ENCODE results near the gene PIGN.

PIGN gene

DNA sequence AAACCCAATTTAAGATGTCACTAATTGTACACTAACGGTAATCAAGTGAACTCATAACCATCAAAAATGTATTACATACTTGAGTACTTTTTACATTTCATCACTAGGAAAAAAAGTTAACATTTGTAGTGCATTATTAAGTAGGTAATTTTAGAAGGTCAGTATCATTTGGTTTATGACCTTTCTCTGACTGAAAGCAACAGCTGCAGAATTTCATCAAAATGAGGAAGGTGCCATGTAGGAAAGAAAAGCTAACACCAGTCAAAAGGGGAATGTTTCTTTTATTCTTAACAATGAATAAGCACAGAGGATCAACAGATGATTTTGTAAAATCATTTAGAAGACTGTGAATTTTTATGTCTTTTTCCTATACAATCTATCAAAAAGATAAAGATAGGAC is 79.0 kb downstream of the PIGN start:
- TF ChIP-seq POLR2AphosphoS5 (IDR thresholded peaks at IDR 0.05; ENCODE audit: low read depth, low read length) (no peak), SIN3A (IDR thresholded peaks at IDR 0.05; ENCODE audit: borderline replicate concordance, insufficient read depth, low read length) (no peak)

DNA sequence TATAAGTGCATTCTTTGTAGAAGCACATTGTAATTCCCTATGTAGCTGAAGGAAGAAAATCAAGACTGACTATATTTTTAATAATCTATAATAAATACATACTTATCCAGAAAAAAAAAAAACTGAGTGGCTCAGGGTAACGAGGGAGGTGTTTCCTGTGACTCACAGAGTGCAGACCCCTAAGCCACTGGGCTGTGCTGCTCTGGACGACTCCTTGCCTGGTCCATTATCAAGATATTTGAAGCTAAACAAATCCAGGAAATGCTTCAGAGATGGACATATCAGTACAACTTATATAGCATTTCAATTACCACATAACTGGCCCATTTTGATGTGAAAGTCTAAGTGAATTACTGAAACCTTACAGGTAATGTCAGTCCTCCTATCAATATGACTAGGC is 80.6 kb downstream of the PIGN start:
- no peak for TF ChIP-seq FOXP2 (optimal IDR thresholded peaks at IDR 0.05; ENCODE audit: borderline replicate concordance, extremely low read depth, extremely low read length, insufficient read depth)
- TF ChIP-seq, protein P1, sequence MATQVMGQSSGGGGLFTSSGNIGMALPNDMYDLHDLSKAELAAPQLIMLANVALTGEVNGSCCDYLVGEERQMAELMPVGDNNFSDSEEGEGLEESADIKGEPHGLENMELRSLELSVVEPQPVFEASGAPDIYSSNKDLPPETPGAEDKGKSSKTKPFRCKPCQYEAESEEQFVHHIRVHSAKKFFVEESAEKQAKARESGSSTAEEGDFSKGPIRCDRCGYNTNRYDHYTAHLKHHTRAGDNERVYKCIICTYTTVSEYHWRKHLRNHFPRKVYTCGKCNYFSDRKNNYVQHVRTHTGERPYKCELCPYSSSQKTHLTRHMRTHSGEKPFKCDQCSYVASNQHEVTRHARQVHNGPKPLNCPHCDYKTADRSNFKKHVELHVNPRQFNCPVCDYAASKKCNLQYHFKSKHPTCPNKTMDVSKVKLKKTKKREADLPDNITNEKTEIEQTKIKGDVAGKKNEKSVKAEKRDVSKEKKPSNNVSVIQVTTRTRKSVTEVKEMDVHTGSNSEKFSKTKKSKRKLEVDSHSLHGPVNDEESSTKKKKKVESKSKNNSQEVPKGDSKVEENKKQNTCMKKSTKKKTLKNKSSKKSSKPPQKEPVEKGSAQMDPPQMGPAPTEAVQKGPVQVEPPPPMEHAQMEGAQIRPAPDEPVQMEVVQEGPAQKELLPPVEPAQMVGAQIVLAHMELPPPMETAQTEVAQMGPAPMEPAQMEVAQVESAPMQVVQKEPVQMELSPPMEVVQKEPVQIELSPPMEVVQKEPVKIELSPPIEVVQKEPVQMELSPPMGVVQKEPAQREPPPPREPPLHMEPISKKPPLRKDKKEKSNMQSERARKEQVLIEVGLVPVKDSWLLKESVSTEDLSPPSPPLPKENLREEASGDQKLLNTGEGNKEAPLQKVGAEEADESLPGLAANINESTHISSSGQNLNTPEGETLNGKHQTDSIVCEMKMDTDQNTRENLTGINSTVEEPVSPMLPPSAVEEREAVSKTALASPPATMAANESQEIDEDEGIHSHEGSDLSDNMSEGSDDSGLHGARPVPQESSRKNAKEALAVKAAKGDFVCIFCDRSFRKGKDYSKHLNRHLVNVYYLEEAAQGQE (IDR thresholded peaks at IDR 0.05; ENCODE audit: insufficient read depth in 1 of 2, low read depth in 2 of 2, low read length in 2 of 2) = no peak
- TF ChIP-seq SIN3A (IDR thresholded peaks at IDR 0.05; ENCODE audit: borderline replicate concordance, insufficient read depth, low read length) = no peak
- no peak for TF ChIP-seq POLR2AphosphoS5 (IDR thresholded peaks at IDR 0.05; ENCODE audit: low read depth, low read length)
- no peak for TF ChIP-seq TAF1 (IDR thresholded peaks at IDR 0.05; ENCODE audit: borderline replicate concordance, insufficient read depth, low read length)

DNA sequence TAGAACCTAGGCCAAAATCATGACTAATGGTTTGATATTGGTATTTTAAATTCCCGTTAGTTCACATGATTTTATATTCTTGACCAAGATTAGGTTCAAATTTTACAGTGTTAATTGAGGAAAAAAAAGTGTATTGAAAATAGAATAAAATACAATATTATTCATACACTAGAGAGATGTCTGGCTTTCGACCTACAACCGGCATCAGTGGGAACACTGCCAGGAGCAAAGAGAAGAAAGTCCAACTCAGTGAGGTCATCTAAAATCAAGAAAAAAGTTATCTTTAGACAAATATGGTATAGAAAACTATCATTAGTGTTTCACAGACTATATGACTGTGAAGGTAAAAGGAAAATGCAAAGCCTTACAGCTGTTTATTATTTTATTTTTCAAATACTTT is 81.5 kb downstream of the PIGN start:
- no peak for TF ChIP-seq POLR2AphosphoS5 (IDR thresholded peaks at IDR 0.05; ENCODE audit: low read depth, low read length)
- no peak for TF ChIP-seq TAF1 (IDR thresholded peaks at IDR 0.05; ENCODE audit: borderline replicate concordance, insufficient read depth, low read length)
- TF ChIP-seq, protein P1 (IDR thresholded peaks at IDR 0.05; ENCODE audit: insufficient read depth in 1 of 2, low read depth in 2 of 2, low read length in 2 of 2) = no peak
- TF ChIP-seq SIN3A (IDR thresholded peaks at IDR 0.05; ENCODE audit: borderline replicate concordance, insufficient read depth, low read length) = no peak
- TF ChIP-seq FOXP2 (optimal IDR thresholded peaks at IDR 0.05; ENCODE audit: borderline replicate concordance, extremely low read depth, extremely low read length, insufficient read depth) = no peak

DNA sequence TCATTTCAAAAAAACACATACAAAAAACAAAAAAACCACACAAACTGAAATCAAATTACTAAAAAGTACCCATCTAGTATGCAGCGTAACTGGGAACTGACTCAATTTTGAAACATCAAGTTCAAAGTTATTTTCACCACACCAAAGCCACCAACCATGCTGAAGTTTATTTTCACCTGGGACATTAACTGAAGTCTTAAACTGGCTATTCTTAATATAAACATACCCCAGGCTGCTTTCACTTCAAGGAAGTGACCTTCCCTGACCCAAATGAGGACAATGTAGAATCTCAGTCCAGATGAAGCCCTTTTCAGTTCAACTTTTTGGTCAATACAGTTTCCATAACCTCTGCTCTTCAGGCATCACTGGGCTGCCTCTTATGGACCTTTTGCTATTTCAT is 84.6 kb downstream of the PIGN start:
- no peak for TF ChIP-seq FOXP2 (optimal IDR thresholded peaks at IDR 0.05; ENCODE audit: borderline replicate concordance, extremely low read depth, extremely low read length, insufficient read depth)
- TF ChIP-seq, protein P1 (IDR thresholded peaks at IDR 0.05; ENCODE audit: insufficient read depth in 1 of 2, low read depth in 2 of 2, low read length in 2 of 2) = no peak
- no peak for TF ChIP-seq SIN3A (IDR thresholded peaks at IDR 0.05; ENCODE audit: borderline replicate concordance, insufficient read depth, low read length)
- no peak for TF ChIP-seq POLR2AphosphoS5 (IDR thresholded peaks at IDR 0.05; ENCODE audit: low read depth, low read length)

DNA sequence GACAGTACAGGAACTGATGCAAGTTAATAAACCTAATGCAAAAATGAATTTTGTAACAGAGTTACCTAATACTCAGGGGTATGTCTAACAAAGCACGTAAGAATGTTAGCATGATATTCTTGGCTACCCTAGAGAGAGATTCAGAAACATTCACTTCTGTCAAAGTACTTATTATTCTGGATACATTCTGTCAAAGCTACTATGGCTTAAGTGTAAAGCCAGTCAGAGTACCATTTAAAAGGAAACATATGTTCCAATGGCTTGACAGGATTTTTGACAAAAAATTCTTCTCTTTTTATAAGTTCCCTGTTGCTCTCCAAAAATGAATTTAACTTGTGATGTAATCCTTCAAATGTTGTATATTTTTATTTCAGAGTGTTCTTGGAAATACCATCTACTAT is 85.5 kb downstream of the PIGN start:
- TF ChIP-seq POLR2AphosphoS5 (IDR thresholded peaks at IDR 0.05; ENCODE audit: low read depth, low read length) = no peak
- TF ChIP-seq FOXP2 (optimal IDR thresholded peaks at IDR 0.05; ENCODE audit: borderline replicate concordance, extremely low read depth, extremely low read length, insufficient read depth) = no peak
- TF ChIP-seq, protein P1 (IDR thresholded peaks at IDR 0.05; ENCODE audit: insufficient read depth in 1 of 2, low read depth in 2 of 2, low read length in 2 of 2) = no peak
- TF ChIP-seq SIN3A (IDR thresholded peaks at IDR 0.05; ENCODE audit: borderline replicate concordance, insufficient read depth, low read length) = no peak
- TF ChIP-seq TAF1 (IDR thresholded peaks at IDR 0.05; ENCODE audit: borderline replicate concordance, insufficient read depth, low read length) = no peak

All from PFSK-1 (cell line).